K562 (cell line): ENCODE data around the gene CDC42SE2. TPM values are rescaled to one million over a fixed set of nuclear protein-coding genes. Genes with fewer than 3 reads are reported as not detected.

Experiments used
- ATAC-seq: fragments of 200-7000 bp; cut with Tn5 transposase; 3 replicates; pipeline ENCODE4 v1.9.1; 2020; ENCODE audit warnings: moderate library complexity
- BruUV-seq: library from RNA; stranded (reverse); fragments of 400-500 nt; replicated peaks from 2 replicates; lab custom pipeline; 2021; lab: Mats Ljungman, UMichigan
- CTCF ChIA-PET: fragments of 300-600 bp; formaldehyde crosslinking; extraction: SDS; loops from one replicate; lab custom pipeline; 2021; ENCODE audit warnings: low intra/inter-chr PET ratio; lab: Yijun Ruan, JAX
- POLR2A ChIA-PET: fragments of 300-600, 350-650 bp; sonication (Branson Sonifier 250); formaldehyde crosslinking; extraction: SDS; loops from one replicate; lab custom pipeline; 2021; ENCODE audit warnings: antibody characterized with exemption, inconsistent platforms; lab: Yijun Ruan, JAX
- DNase-seq, 4 experiments: peaks; one replicate each; pipeline versions ENCODE4 v3.0.0 to v3.0.0-alpha.2; 2011 to 2018; ENCODE audit warnings: low spot score in 3 of 4, mixed read lengths in 3 of 4; ENCODE audit errors: extremely low read depth in 1 of 4
- FAIRE-seq: peaks from 2 replicates; lab custom pipeline; 2011; peaks lifted over from hg19 to GRCh38; lab: Jason Lieb, UNC
- H2AFZ ChIP-seq: 2 replicates; pipeline ENCODE4 v1.6.0; 2011; ENCODE audit warnings: low read depth, low read length, control low read depth, inconsistent platforms
- H3K27ac ChIP-seq: fragments of 200-600 bp; 3 replicates; pipeline ENCODE4 v1.8.0; 2011; ENCODE audit warnings: low read depth, mild to moderate bottlenecking, control low read depth, inconsistent platforms, low read length, moderate library complexity, mixed read lengths; ENCODE audit errors: extremely low read depth
- H3K27me3 ChIP-seq, 2 experiments: fragments of 300-600 bp in 1 of 2; 2 replicates in 1 of 2; 3 replicates in 1 of 2; pipeline versions ENCODE4 v1.6.0 to v1.8.0; 2011; ENCODE audit warnings: inconsistent platforms in 2 of 2, low read length in 2 of 2, mild to moderate bottlenecking in 1 of 2, mixed read lengths in 1 of 2, moderate library complexity in 1 of 2; ENCODE audit not compliant: control insufficient read depth in 2 of 2, insufficient read depth in 2 of 2
- H3K36me3 ChIP-seq: fragments of 300-600 bp; 3 replicates; pipeline ENCODE4 v1.8.0; 2011; ENCODE audit warnings: mild to moderate bottlenecking, low read length, inconsistent platforms; ENCODE audit not compliant: control insufficient read depth, insufficient read depth
- H3K4me1 ChIP-seq, 2 experiments: fragments of 200-600 bp in 1 of 2; replicated peaks in 1 of 2; 2 replicates in 1 of 2; 3 replicates in 1 of 2; pipeline versions ENCODE4 v1.5.1 to v1.8.0; 2011; ENCODE audit warnings: inconsistent platforms in 2 of 2, low read length in 2 of 2, mild to moderate bottlenecking in 1 of 2, mixed read lengths in 1 of 2, moderate library complexity in 1 of 2; ENCODE audit not compliant: control insufficient read depth in 2 of 2, insufficient read depth in 2 of 2
- H3K4me2 ChIP-seq: 2 replicates; pipeline ENCODE4 v1.6.1; 2011; ENCODE audit warnings: low read length, control low read depth, inconsistent platforms, mixed read lengths; ENCODE audit not compliant: insufficient read depth
- H3K4me3 ChIP-seq: fragments of 200-600 bp; sonication (generic), shearing (Covaris generic); 2 replicates; pipeline ENCODE4 v1.5.1; 2016; ENCODE audit warnings: control low read depth, inconsistent platforms
- H3K79me2 ChIP-seq: fragments of 200-600 bp; 3 replicates; pipeline ENCODE4 v1.8.0; 2011; ENCODE audit warnings: low read length, inconsistent platforms; ENCODE audit not compliant: control insufficient read depth, insufficient read depth
- H3K9ac ChIP-seq, 2 experiments: 2 replicates each; pipeline versions ENCODE4 v1.6.0 to v1.6.1; 2011; ENCODE audit warnings: low read depth in 2 of 2, low read length in 2 of 2, control low read depth in 1 of 2, inconsistent platforms in 1 of 2, mild to moderate bottlenecking in 1 of 2, mixed read lengths in 1 of 2; ENCODE audit not compliant: insufficient read depth in 1 of 2
- H3K9me1 ChIP-seq: one replicate; pipeline ENCODE4 v1.6.0; 2011; ENCODE audit warnings: inconsistent platforms, mild to moderate bottlenecking, low read length, moderate library complexity; ENCODE audit not compliant: control insufficient read depth, insufficient read depth
- H3K9me3 ChIP-seq: replicated peaks from 2 replicates; pipeline ENCODE4 v1.5.1; 2011; ENCODE audit warnings: low read depth, low read length, inconsistent platforms; ENCODE audit not compliant: control insufficient read depth, insufficient read depth
- H4K20me1 ChIP-seq: replicated peaks from 2 replicates; pipeline ENCODE4 v1.6.1; 2011; ENCODE audit warnings: low read length, inconsistent platforms, mixed read lengths; ENCODE audit not compliant: control insufficient read depth, insufficient read depth
- CHD1 ChIP-seq: fragments of 200-600 bp; sonication (generic); IDR thresholded peaks from one replicate; pipeline ENCODE4 v1.6.1; 2012; ENCODE audit warnings: mild to moderate bottlenecking, moderate library complexity, low read length, inconsistent platforms
- NFYB ChIP-seq: IDR thresholded peaks from 2 replicates; pipeline ENCODE4 v1.6.1; 2011; ENCODE audit warnings: mild to moderate bottlenecking, moderate library complexity; ENCODE audit not compliant: insufficient read length; ENCODE audit errors: extremely low read depth
- SAFB ChIP-seq: fragments of 200-400 bp; formaldehyde crosslinking; IDR thresholded peaks from 2 replicates; pipeline ENCODE4 v1.6.1; 2017; ENCODE audit warnings: low read depth, low read length, borderline replicate concordance
- ZNF140 ChIP-seq: fragments of 250-450 bp; sonication (Bioruptor Pico); IDR thresholded peaks from 2 replicates; pipeline ENCODE4 v1.8.0; 2021; ENCODE audit warnings: moderate library complexity, mild to moderate bottlenecking, inconsistent platforms
- WGBS: fragments of 100-300 bp; shearing (Covaris generic); methylation state at CpG from one replicate; pipeline ENCODE4 v1.1.6; 2016; ENCODE audit warnings: low coverage, mixed read lengths; ENCODE audit not compliant: insufficient coverage; ENCODE audit errors: missing lambda C conversion rate; 5-methylcytosine and 5-hydroxymethylcytosine counted together
- in situ Hi-C: fragments of 300-500 bp; cut with MboI; formaldehyde crosslinking; loops from 4 replicates; pipeline ENCODE4 v1.15.0; 2018; ENCODE audit warnings: inconsistent platforms, mixed read lengths
- intact Hi-C: fragments of 100-400 bp; cut with micrococcal nuclease; formaldehyde crosslinking; loops from 2 replicates; pipeline ENCODE4 v1.14.2; 2022
- polyA plus RNA-seq, 8 experiments: library from polyadenylated mRNA; depleted of rRNA in 4 of 8; stranded (reverse) in 5 of 8; unstranded in 3 of 8; fragments of >200 nt; fragmentation: Nextera tagmentation in 2 of 8; fragmentation: Illumina TruSeq in 1 of 8; extraction: Ambion mirVana in 2 of 8; extraction: Trizol in 1 of 8; gene quantifications; 2 replicates each; pipeline versions ENCODE4 v1.2.1 to v1.2.3, GENCODE V29; 2011 to 2014; ENCODE audit warnings: inconsistent platforms in 1 of 8, missing spikeins in 1 of 8
- total RNA-seq, 7 experiments: library from RNA; depleted of rRNA in 6 of 7; stranded (reverse); fragments of >200 nt in 6 of 7; fragmentation: Illumina TruSeq in 2 of 7; extraction: Trizol in 2 of 7; gene quantifications; 2 replicates each; pipeline versions ENCODE4 v1.2.1 to v1.2.3, GENCODE V29; 2011 to 2021; ENCODE audit warnings: low replicate concordance in 1 of 7
- TF ChIP-seq, protein P1 (sequence below): fragments of 450-650 bp; IDR thresholded peaks from 2 replicates; pipeline ENCODE4 v1.6.1; 2016; ENCODE audit warnings: missing biosample characterization, missing genetic modification characterization

The CDC42SE2 gene
- total and polyA plus RNA-seq, 9 of the 15 experiments (the other 6 are each of a cell fraction or from before 2014, with no cell fraction given): 24.8 to 44.3 (median 32.7) TPM

GRCh38 chr5:131433109-131433508 lies 169.3 kb downstream of the CDC42SE2 start:
- intact Hi-C loops: no loop called here
- Histone ChIP-seq H3K36me3 (peaks cover 85% of the 10 kb centered on the region), H3K9me3 (no peaks in the 10 kb centered on the region), H3K4me2 (no peak overlapping the region), H3K4me1 (no peaks in the 10 kb centered on the region; a peak in 1 of 5 replicates), H3K4me3 (no peak overlapping the region), H3K27ac (no peak overlapping the region), H3K9me1 (no peaks in the 10 kb centered on the region), H3K27me3 (no peaks in the 10 kb centered on the region), H3K9ac (no peak overlapping the region), H4K20me1 (no peaks in the 10 kb centered on the region), H2AFZ (no peak overlapping the region), H3K79me2 (no peaks in the 10 kb centered on the region)
- ChIA-PET POLR2A (no interaction called here), CTCF (no interaction called here)
- FAIRE-seq (no peak), ATAC-seq (no peak), DNase-seq (no peak)
- no peak for TF ChIP-seq SAFB
- no peak for TF ChIP-seq NFYB
- TF ChIP-seq, protein P1, sequence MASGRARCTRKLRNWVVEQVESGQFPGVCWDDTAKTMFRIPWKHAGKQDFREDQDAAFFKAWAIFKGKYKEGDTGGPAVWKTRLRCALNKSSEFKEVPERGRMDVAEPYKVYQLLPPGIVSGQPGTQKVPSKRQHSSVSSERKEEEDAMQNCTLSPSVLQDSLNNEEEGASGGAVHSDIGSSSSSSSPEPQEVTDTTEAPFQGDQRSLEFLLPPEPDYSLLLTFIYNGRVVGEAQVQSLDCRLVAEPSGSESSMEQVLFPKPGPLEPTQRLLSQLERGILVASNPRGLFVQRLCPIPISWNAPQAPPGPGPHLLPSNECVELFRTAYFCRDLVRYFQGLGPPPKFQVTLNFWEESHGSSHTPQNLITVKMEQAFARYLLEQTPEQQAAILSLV: no peak
- no peak for TF ChIP-seq ZNF140
- TF ChIP-seq CHD1: no peak
- in situ Hi-C loops: loop anchor here (25.0 kb wide), 1 partner anchor 579 kb away; the partner anchor contains the start of gene ACSL6
- 100% methylated on average over 1 of the region's 1 CpG for WGBS
- no TSS peak for BruUV-seq
